Adrenal gland (tissue), 12 donors: ENCODE data around the gene BEND3. TPM values are rescaled to one million over a fixed set of nuclear protein-coding genes. Genes with fewer than 3 reads are reported as not detected.

ENCODE experiments used
- DNase-seq, 7 donors: peaks; one replicate each; pipeline ENCODE4 v3.0.0-alpha.2; 2019 to 2020
- H3K27ac ChIP-seq, 5 donors: fragments of 200-600 bp; sonication (generic) in 4 of 5; 1 replicate in 3 of 5; 2 replicates in 2 of 5; pipeline versions ENCODE4 v1.5.1 to v1.8.0; 2016 to 2020; ENCODE audit warnings: mild to moderate bottlenecking in 1 of 5
- H3K27me3 ChIP-seq: fragments of 200-600 bp; 2 replicates; pipeline ENCODE4 v1.8.0; 2021
- H3K36me3 ChIP-seq, 2 donors: fragments of 200-600 bp; replicated peaks in 1 of 2; 1 replicate in 1 of 2; 2 replicates in 1 of 2; pipeline versions ENCODE4 v1.5.1 to v1.8.0; 2018 to 2022
- H3K4me1 ChIP-seq, 2 donors: fragments of 200-600 bp; replicated peaks in 1 of 2; 1 replicate in 1 of 2; 2 replicates in 1 of 2; pipeline versions ENCODE4 v1.5.1 to v1.8.0; 2018 to 2021
- H3K4me3 ChIP-seq, 4 donors: fragments of 200-600 bp; sonication (generic) in 3 of 4; one replicate each; pipeline ENCODE4 v1.5.1; 2016 to 2018
- H3K9me3 ChIP-seq, 3 donors: fragments of 200-600 bp; sonication (generic) in 1 of 3; replicated peaks in 1 of 3; 1 replicate in 2 of 3; 2 replicates in 1 of 3; pipeline versions ENCODE4 v1.5.1 to v1.8.0; 2016 to 2021
- CTCF ChIP-seq, 6 experiments: fragments of 450-650 bp in 4 of 6; fragments of 200-600 bp in 2 of 6; sonication (generic) in 1 of 6; IDR thresholded peaks; 1 replicate in 5 of 6; 2 replicates in 1 of 6; pipeline versions ENCODE4 v1.5.1 to v1.8.0; 2016 to 2021; ENCODE audit warnings: antibody characterized with exemption in 6 of 6, mild to moderate bottlenecking in 2 of 6, moderate library complexity in 1 of 6
- POLR2A ChIP-seq, 2 donors: fragments of 450-650 bp; IDR thresholded peaks; one replicate each; pipeline ENCODE4 v1.6.1; 2017; ENCODE audit warnings: antibody characterized with exemption in 2 of 2, mild to moderate bottlenecking in 2 of 2, moderate library complexity in 1 of 2
- WGBS, 4 donors: extraction: QIAGEN DNeasy Blood & Tissue Kit in 2 of 4; methylation state at CpG; one replicate each; pipeline versions ENCODE4 v1.1.5 to v1.1.7; 2013 to 2017; 5-methylcytosine and 5-hydroxymethylcytosine counted together
- intact Hi-C, 2 donors: fragments of 100-400 bp; cut with DNase I; formaldehyde crosslinking; loops; one replicate each; pipeline versions ENCODE4 v1.14.1 to v1.15.0; 2022 to 2023
- polyA plus RNA-seq, 3 donors: library from polyadenylated mRNA; stranded (reverse); fragments of 200-250 nt in 2 of 3; fragments of 350-450 nt in 1 of 3; fragmentation: Illumina TruSeq in 1 of 3; extraction: RNeasy Lipid Tissue Mini Kit (QIAGEN cat#74804) in 1 of 3; gene quantifications; one replicate each; pipeline ENCODE4 v1.2.3, GENCODE V29; 2013 to 2014
- total RNA-seq, 9 donors: library from RNA; depleted of rRNA in 4 of 9; stranded (reverse); fragments of >200 nt in 4 of 9; fragments of 120-200 nt in 1 of 9; fragmentation: NEBNext Ultra II Directional in 1 of 9; extraction: Animal tissue kit (Norgen Biotek cat#: 25700) in 1 of 9; gene quantifications; one replicate each; pipeline versions ENCODE4 v1.1.0 to v1.2.4, GENCODE V29; 2013 to 2023
- donor health status: healthy with polysubstance abuse.
- donor health status: Bipolar disorder and iron deficiency.
- donor health status: DM: yes; HTN: yes; CAD: no.
- donor health status: DM: no; HTN: no; CAD: no.
- donor health status: DM: no; HTN: no; CAD: no.
- donor health status: DM: yes; HTN: yes; CAD: no.

BEND3 gene
- total and polyA plus RNA-seq, 12 donors: 0.64 to 3.5 (median 1.9) TPM

- DNase-seq: no peak
- WGBS, 4 donors: 92 to 98% (median 95%) methylated on average over 7 of the region's 7 CpGs
- peaks cover 0 to 18% of the 10 kb centered on the region in 2 donors for H3K36me3 ChIP-seq
Observed at GRCh38 chr6:107047807-107048206, 67.5 kb downstream of the BEND3 start.

GRCh38 chr6:107045826-107046675 lies 69.3 kb downstream of the BEND3 start:
- intact Hi-C loops: no loop called here
- no peak for TF ChIP-seq CTCF (IDR thresholded peaks at IDR 0.05)
- no peak for TF ChIP-seq POLR2A (IDR thresholded peaks at IDR 0.05)
- peaks cover 0 to 15% of the 10 kb centered on the region in 2 donors for H3K36me3 ChIP-seq
- H3K27me3 ChIP-seq: no peaks in the 10 kb centered on the region
- H3K4me1 ChIP-seq: peaks cover 3 to 11% of the 10 kb centered on the region in 2 donors
- peak overlapping the region in 1 of 5 donors; percentile 36 for H3K27ac ChIP-seq
- 65 to 72% (median 66%) methylated on average over 10 to 11 of the region's 11 CpGs for WGBS, 4 donors
- no peak for DNase-seq
- no peaks in the 10 kb centered on the region for H3K9me3 ChIP-seq
- H3K4me3 ChIP-seq: no peak overlapping the region

More at GRCh38 chr6:107047807-107048206, 67.5 kb downstream of the BEND3 start:
- no peak overlapping the region for H3K4me3 ChIP-seq
- TF ChIP-seq POLR2A (IDR thresholded peaks at IDR 0.05) (no peak), CTCF (IDR thresholded peaks at IDR 0.05) (no peak)
- H3K9me3 ChIP-seq: no peaks in the 10 kb centered on the region
- intact Hi-C loops: no loop called here
- H3K27me3 ChIP-seq: no peaks in the 10 kb centered on the region
- no peak overlapping the region for H3K27ac ChIP-seq
- peaks cover 3 to 11% of the 10 kb centered on the region in 2 donors for H3K4me1 ChIP-seq

GRCh38 chr6:107033126-107033525 lies 82.2 kb downstream of the BEND3 start:
- intact Hi-C loops: loop anchor here in 1 of 2 donors (10.0 kb wide), 1 partner anchor 82 kb away; the partner anchor contains the start of gene BEND3
- TF ChIP-seq CTCF (IDR thresholded peaks at IDR 0.05) (no peak), POLR2A (IDR thresholded peaks at IDR 0.05) (no peak)
- no peak for DNase-seq
- 82 to 95% (median 86%) methylated on average over 1 of the region's 1 CpG for WGBS, 4 donors
- Histone ChIP-seq H3K4me3 (no peak overlapping the region), H3K36me3 (no peaks in the 10 kb centered on the region), H3K9me3 (no peaks in the 10 kb centered on the region), H3K4me1 (peaks cover 10 to 22% of the 10 kb centered on the region in 2 donors), H3K27ac (peak overlapping the region in 1 of 5 donors; percentile 36), H3K27me3 (no peaks in the 10 kb centered on the region)

- H3K27ac ChIP-seq: no peak overlapping the region
- intact Hi-C loops: loop anchor here in 1 of 2 donors (10.0 kb wide), 1 partner anchor 83 kb away; the partner anchor contains the start of gene BEND3
Observed at GRCh38 chr6:107032051-107032450, 83.3 kb downstream of the BEND3 start.

More at GRCh38 chr6:107032051-107032450, 83.3 kb downstream of the BEND3 start:
- no peaks in the 10 kb centered on the region for H3K36me3 ChIP-seq
- no peak for TF ChIP-seq POLR2A (IDR thresholded peaks at IDR 0.05)
- no peak for TF ChIP-seq CTCF (IDR thresholded peaks at IDR 0.05)
- DNase-seq: no peak
- no peaks in the 10 kb centered on the region for H3K9me3 ChIP-seq
- H3K4me3 ChIP-seq: no peak overlapping the region
- H3K4me1 ChIP-seq: peaks cover 10 to 22% of the 10 kb centered on the region in 2 donors
- 44 to 81% (median 57%) methylated on average over 2 of the region's 2 CpGs for WGBS, 4 donors
- no peaks in the 10 kb centered on the region for H3K27me3 ChIP-seq
